22Rv1 (cell line): Measurements from ENCODE around the gene PCSK6.

Experiments used
- ZFX ChIP-seq: fragments of 450-650 bp; IDR thresholded peaks from 2 replicates; pipeline ENCODE4 v1.6.1; 2017; ENCODE audit warnings: antibody characterized with exemption, borderline replicate concordance
- TF ChIP-seq, protein P1 (sequence below): fragments of 450-650 bp; IDR thresholded peaks from 2 replicates; pipeline ENCODE4 v1.5.1; 2017; ENCODE audit warnings: mild to moderate bottlenecking

DNA sequence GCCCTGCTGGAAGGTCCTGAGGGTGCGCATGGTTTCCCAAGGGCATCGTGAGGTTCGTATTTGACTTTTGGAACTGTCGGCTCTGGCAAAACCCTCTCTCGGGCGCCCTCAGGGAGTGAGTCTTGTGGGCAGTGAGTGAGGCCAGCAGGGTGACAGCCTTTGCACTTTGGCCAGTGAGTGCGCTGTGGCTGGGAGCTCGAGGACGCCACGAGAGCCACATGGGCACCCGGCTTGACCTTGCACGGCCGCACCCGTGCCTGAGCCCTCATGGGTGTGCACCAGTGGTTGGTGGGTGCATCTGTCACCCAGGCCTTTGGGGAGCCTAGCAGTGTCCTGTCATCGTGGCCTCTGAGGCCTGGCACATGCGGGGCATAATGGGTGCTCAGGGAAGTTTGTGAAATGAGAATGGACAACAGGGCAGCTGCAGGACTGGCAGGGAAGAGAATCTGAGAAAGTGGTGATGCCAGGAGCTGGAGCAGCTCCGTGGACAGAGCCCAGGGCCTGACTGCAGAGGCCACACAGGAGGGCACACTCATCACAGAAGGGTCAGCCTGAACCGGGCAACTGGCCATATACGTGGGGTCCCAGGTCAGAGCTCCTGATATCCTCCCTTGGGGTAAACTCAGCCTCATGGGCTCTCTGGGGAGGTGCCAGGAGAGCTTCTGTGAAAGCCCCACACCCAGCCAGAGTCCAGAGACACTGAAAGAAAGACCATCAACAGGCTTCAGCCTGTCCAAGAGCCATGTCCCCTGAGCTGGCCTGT lies 164.1 kb downstream of the PCSK6 start:
- TF ChIP-seq, protein P1, sequence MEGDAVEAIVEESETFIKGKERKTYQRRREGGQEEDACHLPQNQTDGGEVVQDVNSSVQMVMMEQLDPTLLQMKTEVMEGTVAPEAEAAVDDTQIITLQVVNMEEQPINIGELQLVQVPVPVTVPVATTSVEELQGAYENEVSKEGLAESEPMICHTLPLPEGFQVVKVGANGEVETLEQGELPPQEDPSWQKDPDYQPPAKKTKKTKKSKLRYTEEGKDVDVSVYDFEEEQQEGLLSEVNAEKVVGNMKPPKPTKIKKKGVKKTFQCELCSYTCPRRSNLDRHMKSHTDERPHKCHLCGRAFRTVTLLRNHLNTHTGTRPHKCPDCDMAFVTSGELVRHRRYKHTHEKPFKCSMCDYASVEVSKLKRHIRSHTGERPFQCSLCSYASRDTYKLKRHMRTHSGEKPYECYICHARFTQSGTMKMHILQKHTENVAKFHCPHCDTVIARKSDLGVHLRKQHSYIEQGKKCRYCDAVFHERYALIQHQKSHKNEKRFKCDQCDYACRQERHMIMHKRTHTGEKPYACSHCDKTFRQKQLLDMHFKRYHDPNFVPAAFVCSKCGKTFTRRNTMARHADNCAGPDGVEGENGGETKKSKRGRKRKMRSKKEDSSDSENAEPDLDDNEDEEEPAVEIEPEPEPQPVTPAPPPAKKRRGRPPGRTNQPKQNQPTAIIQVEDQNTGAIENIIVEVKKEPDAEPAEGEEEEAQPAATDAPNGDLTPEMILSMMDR: no peak
- no peak for TF ChIP-seq ZFX
